Peyer's patch (tissue), 4 donors: ENCODE results near the gene FBXW7.

Experiments
- CTCF ChIP-seq, 6 experiments: fragments of 450-650 bp in 4 of 6; fragments of 200-600 bp in 2 of 6; sonication (generic) in 1 of 6; IDR thresholded peaks; one replicate each; pipeline ENCODE4 v1.5.1; 2017 to 2019; ENCODE audit warnings: antibody characterized with exemption in 6 of 6, mild to moderate bottlenecking in 3 of 6, moderate library complexity in 1 of 6
- POLR2A ChIP-seq, 2 donors: fragments of 450-650 bp; IDR thresholded peaks; one replicate each; pipeline ENCODE4 v1.5.1; 2017; ENCODE audit warnings: antibody characterized with exemption in 2 of 2, mild to moderate bottlenecking in 2 of 2, moderate library complexity in 2 of 2

GRCh38 chr4:152508386-152508785 is 27.5 kb downstream of the FBXW7 start:
- no peak for TF ChIP-seq CTCF (IDR thresholded peaks at IDR 0.05)
- no peak for TF ChIP-seq POLR2A (IDR thresholded peaks at IDR 0.05)
